ENCODE measurements around the gene RASGRF2. TPM values are rescaled to one million over a fixed set of nuclear protein-coding genes. Genes with fewer than 3 reads are reported as not detected.

The RASGRF2 gene
- total RNA-seq, 2 experiments from 2014 or later, result 0.06 to 0.13 TPM

- POLR2A ChIA-PET, result no interaction called here
- H2AFZ ChIP-seq (ENCODE audit: low read length), result no peak overlapping the region
- H3K9me2 ChIP-seq (ENCODE audit: insufficient read depth, low read length), result no peaks in the 10 kb centered on the region
- no peaks in the 10 kb centered on the region for H3K9me3 ChIP-seq (ENCODE audit: low read length)
- no peak overlapping the region for H3K4me2 ChIP-seq (ENCODE audit: low read length)
- H3K36me3 ChIP-seq (ENCODE audit: insufficient read depth, low read length), result no peaks in the 10 kb centered on the region
- no TSS peak for BruUV-seq (replicated peaks)
- H3K27ac ChIP-seq (ENCODE audit: low read depth, low read length, poor library complexity, severe bottlenecking), result no peak overlapping the region
- no peak overlapping the region for H3K4me3 ChIP-seq (ENCODE audit: low read depth, low read length, poor library complexity, severe bottlenecking)
- TF ChIP-seq CTCF (conservative IDR thresholded peaks at IDR 0.05; ENCODE audit: low read length) (no peak), EZH2phosphoT487 (IDR thresholded peaks at IDR 0.05; ENCODE audit: borderline replicate concordance, low read depth, low read length) (no peak)
- no peak for DNase-seq (ENCODE audit: low spot score)
- no peaks in the 10 kb centered on the region for H4K20me1 ChIP-seq (ENCODE audit: insufficient read depth, low read length)
- H3K79me2 ChIP-seq (ENCODE audit: insufficient read depth, low read depth, low read length), result no peaks in the 10 kb centered on the region
- intact Hi-C loops (cut with micrococcal nuclease; ENCODE audit: unreplicated experiment), result loop anchor here (5.0 kb wide), 2 partner anchors 479 to 494 kb away; no protein-coding TSS in a partner anchor
- no peaks in the 10 kb centered on the region for H3K4me1 ChIP-seq (ENCODE audit: insufficient read depth, low read length, poor library complexity, severe bottlenecking)
- CTCF ChIA-PET (ENCODE audit: unreplicated experiment), result no interaction called here
These were observed 206.3 kb downstream of the RASGRF2 start for GRCh38 chr5:81166430-81166829.

GRCh38 chr5:81167078-81167477 is 206.9 kb downstream of the RASGRF2 start:
- no peak for DNase-seq (ENCODE audit: low spot score)
- intact Hi-C loops (cut with micrococcal nuclease; ENCODE audit: unreplicated experiment), result loop anchor here (5.0 kb wide), 2 partner anchors 480 to 495 kb away; no protein-coding TSS in a partner anchor
- Histone ChIP-seq H3K4me2 (ENCODE audit: low read length) (no peak overlapping the region), H3K36me3 (ENCODE audit: insufficient read depth, low read length) (no peaks in the 10 kb centered on the region), H3K79me2 (ENCODE audit: insufficient read depth, low read depth, low read length) (no peaks in the 10 kb centered on the region), H3K4me1 (ENCODE audit: insufficient read depth, low read length, poor library complexity, severe bottlenecking) (no peaks in the 10 kb centered on the region), H3K27ac (ENCODE audit: low read depth, low read length, poor library complexity, severe bottlenecking) (no peak overlapping the region), H4K20me1 (ENCODE audit: insufficient read depth, low read length) (no peaks in the 10 kb centered on the region), H2AFZ (ENCODE audit: low read length) (no peak overlapping the region), H3K4me3 (ENCODE audit: low read depth, low read length, poor library complexity, severe bottlenecking) (no peak overlapping the region), H3K9me3 (ENCODE audit: low read length) (no peaks in the 10 kb centered on the region), H3K9me2 (ENCODE audit: insufficient read depth, low read length) (no peaks in the 10 kb centered on the region)
- BruUV-seq (replicated peaks), result no TSS peak
- POLR2A ChIA-PET, result no interaction called here
- CTCF ChIA-PET (ENCODE audit: unreplicated experiment), result no interaction called here
- TF ChIP-seq CTCF (conservative IDR thresholded peaks at IDR 0.05; ENCODE audit: low read length), result no peak
- no peak for TF ChIP-seq EZH2phosphoT487 (IDR thresholded peaks at IDR 0.05; ENCODE audit: borderline replicate concordance, low read depth, low read length)

- Histone ChIP-seq H4K20me1 (ENCODE audit: insufficient read depth, low read length) (no peaks in the 10 kb centered on the region), H3K36me3 (ENCODE audit: insufficient read depth, low read length) (no peaks in the 10 kb centered on the region), H3K4me2 (ENCODE audit: low read length) (no peak overlapping the region), H3K9me2 (ENCODE audit: insufficient read depth, low read length) (no peaks in the 10 kb centered on the region), H3K27ac (ENCODE audit: low read depth, low read length, poor library complexity, severe bottlenecking) (no peak overlapping the region), H3K4me1 (ENCODE audit: insufficient read depth, low read length, poor library complexity, severe bottlenecking) (no peaks in the 10 kb centered on the region), H3K4me3 (ENCODE audit: low read depth, low read length, poor library complexity, severe bottlenecking) (no peak overlapping the region), H3K79me2 (ENCODE audit: insufficient read depth, low read depth, low read length) (no peaks in the 10 kb centered on the region), H2AFZ (ENCODE audit: low read length) (no peak overlapping the region), H3K9me3 (ENCODE audit: low read length) (no peaks in the 10 kb centered on the region)
- no peak for DNase-seq (ENCODE audit: low spot score)
- POLR2A ChIA-PET, result no interaction called here
- CTCF ChIA-PET (ENCODE audit: unreplicated experiment), result no interaction called here
- intact Hi-C loops (cut with micrococcal nuclease; ENCODE audit: unreplicated experiment), result loop anchor here (5.0 kb wide), 2 partner anchors 480 to 495 kb away; no protein-coding TSS in a partner anchor
- TF ChIP-seq EZH2phosphoT487 (IDR thresholded peaks at IDR 0.05; ENCODE audit: borderline replicate concordance, low read depth, low read length) (no peak), CTCF (conservative IDR thresholded peaks at IDR 0.05; ENCODE audit: low read length) (no peak)
- no TSS peak for BruUV-seq (replicated peaks)
These were observed 207.4 kb downstream of the RASGRF2 start for GRCh38 chr5:81167544-81167943.
